Muscle of leg (tissue), 9 donors: ENCODE results near the gene ALOX5AP. TPM values are rescaled to one million over a fixed set of nuclear protein-coding genes. Genes with fewer than 3 reads are reported as not detected.

Source experiments
- polyA plus RNA-seq, 8 donors: library from polyadenylated mRNA; unstranded; fragments of 120-200 nt; gene quantifications; one replicate each; pipeline versions ENCODE4 v1.2.1 to v1.2.3, GENCODE V29; 2013; ENCODE audit warnings: inconsistent platforms in 1 of 8, low replicate concordance in 1 of 8; ENCODE audit not compliant: insufficient read length in 8 of 8, insufficient read depth in 1 of 8
- total RNA-seq: library from RNA; stranded (reverse); fragments of 120-200 nt; gene quantifications from one replicate; pipeline ENCODE4 v1.2.4, GENCODE V29; 2013

Gene ALOX5AP
- total and polyA plus RNA-seq, 9 donors: 3.6 to 7.2 (median 5.6) TPM

Other genes with a start within 250 kb of the ALOX5AP start
- gene USPL1, start 117.6 kb upstream of the ALOX5AP start, total RNA-seq: 18.0 TPM
- 10 to 100 TPM; 12.1 to 17.7 (median 15.3) TPM for gene USPL1, start 117.6 kb upstream of the ALOX5AP start, polyA plus RNA-seq
- 9.7 TPM for gene MEDAG, start 170.7 kb downstream of the ALOX5AP start, total RNA-seq
- 1 to 10 TPM; 4.7 to 9.3 (median 7.4) TPM for gene MEDAG, start 170.7 kb downstream of the ALOX5AP start, polyA plus RNA-seq
- 0.09 TPM for gene TEX26, start 197.1 kb downstream of the ALOX5AP start, total RNA-seq
- under 1 TPM in 6 of 8 donors, not detected in 2; 0.19 to 0.34 (median 0.29) TPM for gene TEX26, start 197.1 kb downstream of the ALOX5AP start, polyA plus RNA-seq